Activated T-cell treated with anti-CD3 and anti-CD28 coated beads, Interleukin-2, amount 50 U/mL, for 24 hours (primary cell): Measurements from ENCODE around the gene TBX1.
"Not testable (repeated sequence)": the region's sequence is repeated elsewhere in the genome, so short reads cannot be mapped to it uniquely, and the experiment has no call there.

ENCODE experiments used
- DNase-seq: peaks from one replicate; pipeline ENCODE4 v3.0.0-alpha.2; 2020
- H3K27ac Mint-ChIP-seq: 2 replicates; pipeline ENCODE4 v1.8.0; 2020; ENCODE audit warnings: mild to moderate bottlenecking, mixed read lengths
- H3K27me3 Mint-ChIP-seq: 2 replicates; pipeline ENCODE4 v1.8.0; 2020; ENCODE audit warnings: mixed read lengths
- H3K36me3 Mint-ChIP-seq: 2 replicates; pipeline ENCODE4 v1.8.0; 2020; ENCODE audit warnings: low read depth, mixed read lengths
- H3K4me1 Mint-ChIP-seq: 2 replicates; pipeline ENCODE4 v1.8.0; 2020; ENCODE audit warnings: low read depth, mixed read lengths
- H3K4me3 Mint-ChIP-seq: 2 replicates; pipeline ENCODE4 v1.8.0; 2020; ENCODE audit warnings: mild to moderate bottlenecking, moderate library complexity, mixed read lengths
- H3K9me3 Mint-ChIP-seq: 2 replicates; pipeline ENCODE4 v1.8.0; 2020; ENCODE audit warnings: mixed read lengths

Gene TBX1

GRCh38 chr22:19785461-19786263, 25.1 kb downstream of the TBX1 start:
- Mint-ChIP-seq H3K36me3 (peaks cover 18% of the 10 kb centered on the region), H3K27me3 (peaks cover 4% of the 10 kb centered on the region), H3K4me1 (no peaks in the 10 kb centered on the region), H3K9me3 (no peaks in the 10 kb centered on the region), H3K27ac (no peak overlapping the region), H3K4me3 (no peak overlapping the region)
- no peak for DNase-seq

- H3K4me3 Mint-ChIP-seq = no peak overlapping the region
- H3K27ac Mint-ChIP-seq = no peak overlapping the region
- H3K9me3 Mint-ChIP-seq = no peaks in the 10 kb centered on the region
- no peaks in the 10 kb centered on the region for H3K4me1 Mint-ChIP-seq
- no peak for DNase-seq
- peaks cover 4% of the 10 kb centered on the region for H3K27me3 Mint-ChIP-seq
- H3K36me3 Mint-ChIP-seq = peaks cover 21% of the 10 kb centered on the region
These were observed 25.6 kb downstream of the TBX1 start for GRCh38 chr22:19786264-19786585.

GRCh38 chr22:19786959-19787848, 26.6 kb downstream of the TBX1 start:
- H3K27ac Mint-ChIP-seq = no peak overlapping the region
- no peaks in the 10 kb centered on the region for H3K27me3 Mint-ChIP-seq
- H3K9me3 Mint-ChIP-seq = no peaks in the 10 kb centered on the region
- H3K36me3 Mint-ChIP-seq = peaks cover 31% of the 10 kb centered on the region
- H3K4me3 Mint-ChIP-seq = no peak overlapping the region
- no peak for DNase-seq
- H3K4me1 Mint-ChIP-seq = no peaks in the 10 kb centered on the region

GRCh38 chr22:19787849-19788141, 27.2 kb downstream of the TBX1 start:
- DNase-seq = no peak
- no peaks in the 10 kb centered on the region for H3K27me3 Mint-ChIP-seq
- no peak overlapping the region for H3K27ac Mint-ChIP-seq
- H3K4me3 Mint-ChIP-seq = no peak overlapping the region
- H3K4me1 Mint-ChIP-seq = no peaks in the 10 kb centered on the region
- peaks cover 37% of the 10 kb centered on the region for H3K36me3 Mint-ChIP-seq
- H3K9me3 Mint-ChIP-seq = no peaks in the 10 kb centered on the region

- DNase-seq = no peak
- Mint-ChIP-seq H3K27ac (no peak overlapping the region), H3K27me3 (no peaks in the 10 kb centered on the region), H3K36me3 (peaks cover 43% of the 10 kb centered on the region), H3K4me3 (no peak overlapping the region), H3K9me3 (no peaks in the 10 kb centered on the region), H3K4me1 (no peaks in the 10 kb centered on the region)
These were observed 28.2 kb downstream of the TBX1 start for GRCh38 chr22:19788661-19789225.

- no peak for DNase-seq
- H3K4me1 Mint-ChIP-seq = no peaks in the 10 kb centered on the region
- H3K36me3 Mint-ChIP-seq = peaks cover 50% of the 10 kb centered on the region
- no peak overlapping the region for H3K4me3 Mint-ChIP-seq
- no peaks in the 10 kb centered on the region for H3K9me3 Mint-ChIP-seq
- no peaks in the 10 kb centered on the region for H3K27me3 Mint-ChIP-seq
- no peak overlapping the region for H3K27ac Mint-ChIP-seq
These were observed 28.8 kb downstream of the TBX1 start for GRCh38 chr22:19789406-19789805.

GRCh38 chr22:19789828-19790227, 29.2 kb downstream of the TBX1 start:
- Mint-ChIP-seq H3K27ac (no peak overlapping the region), H3K27me3 (no peaks in the 10 kb centered on the region), H3K4me3 (no peak overlapping the region), H3K9me3 (no peaks in the 10 kb centered on the region), H3K36me3 (peaks cover 51% of the 10 kb centered on the region), H3K4me1 (no peaks in the 10 kb centered on the region)
- DNase-seq = no peak

- no peak for DNase-seq
- peaks cover 7% of the 10 kb centered on the region for H3K4me1 Mint-ChIP-seq
- H3K4me3 Mint-ChIP-seq = no peak overlapping the region
- H3K36me3 Mint-ChIP-seq = peaks cover 54% of the 10 kb centered on the region
- no peaks in the 10 kb centered on the region for H3K9me3 Mint-ChIP-seq
- H3K27ac Mint-ChIP-seq = no peak overlapping the region
- no peaks in the 10 kb centered on the region for H3K27me3 Mint-ChIP-seq
These were observed 30.7 kb downstream of the TBX1 start for GRCh38 chr22:19791243-19791642.

- peaks cover 54% of the 10 kb centered on the region for H3K36me3 Mint-ChIP-seq
- H3K9me3 Mint-ChIP-seq = no peaks in the 10 kb centered on the region
- H3K27ac Mint-ChIP-seq = no peak overlapping the region
- H3K4me1 Mint-ChIP-seq = peaks cover 7% of the 10 kb centered on the region
- H3K27me3 Mint-ChIP-seq = no peaks in the 10 kb centered on the region
- DNase-seq = no peak
- no peak overlapping the region for H3K4me3 Mint-ChIP-seq
These were observed 31.3 kb downstream of the TBX1 start for GRCh38 chr22:19791894-19792293.

GRCh38 chr22:19792383-19792896, 31.9 kb downstream of the TBX1 start:
- not testable (repeated sequence) for H3K27me3 Mint-ChIP-seq, DNase-seq, H3K4me1 Mint-ChIP-seq, H3K27ac Mint-ChIP-seq, H3K4me3 Mint-ChIP-seq, H3K9me3 Mint-ChIP-seq
- H3K36me3 Mint-ChIP-seq = peaks cover 54% of the 10 kb centered on the region

- Mint-ChIP-seq H3K27me3 (no peaks in the 10 kb centered on the region), H3K27ac (no peak overlapping the region), H3K36me3 (peaks cover 51% of the 10 kb centered on the region), H3K4me3 (no peak overlapping the region), H3K9me3 (no peaks in the 10 kb centered on the region), H3K4me1 (peaks cover 7% of the 10 kb centered on the region)
- no peak for DNase-seq
These were observed 32.6 kb downstream of the TBX1 start for GRCh38 chr22:19793161-19793560.

- no peak overlapping the region for H3K27ac Mint-ChIP-seq
- H3K9me3 Mint-ChIP-seq = no peaks in the 10 kb centered on the region
- H3K36me3 Mint-ChIP-seq = peaks cover 47% of the 10 kb centered on the region
- no peak overlapping the region for H3K4me3 Mint-ChIP-seq
- H3K27me3 Mint-ChIP-seq = no peaks in the 10 kb centered on the region
- peaks cover 7% of the 10 kb centered on the region for H3K4me1 Mint-ChIP-seq
- DNase-seq = no peak
These were observed 33.2 kb downstream of the TBX1 start for GRCh38 chr22:19793661-19794310.

- no peak for DNase-seq
- H3K27ac Mint-ChIP-seq = no peak overlapping the region
- no peaks in the 10 kb centered on the region for H3K9me3 Mint-ChIP-seq
These were observed 35.0 kb downstream of the TBX1 start for GRCh38 chr22:19795617-19796008.

GRCh38 chr22:19796160-19796559, 35.6 kb downstream of the TBX1 start:
- no peaks in the 10 kb centered on the region for H3K27me3 Mint-ChIP-seq

More at GRCh38 chr22:19795617-19796008, 35.0 kb downstream of the TBX1 start:
- peaks cover 41% of the 10 kb centered on the region for H3K36me3 Mint-ChIP-seq
- H3K4me3 Mint-ChIP-seq = no peak overlapping the region
- peaks cover 7% of the 10 kb centered on the region for H3K4me1 Mint-ChIP-seq
- H3K27me3 Mint-ChIP-seq = no peaks in the 10 kb centered on the region

More at GRCh38 chr22:19796160-19796559, 35.6 kb downstream of the TBX1 start:
- H3K4me3 Mint-ChIP-seq = no peak overlapping the region
- no peaks in the 10 kb centered on the region for H3K9me3 Mint-ChIP-seq
- DNase-seq = no peak
- H3K36me3 Mint-ChIP-seq = peaks cover 38% of the 10 kb centered on the region
- peaks cover 7% of the 10 kb centered on the region for H3K4me1 Mint-ChIP-seq
- no peak overlapping the region for H3K27ac Mint-ChIP-seq
